ENCODE results near the gene MRNIP. TPM values are rescaled to one million over a fixed set of nuclear protein-coding genes. Genes with fewer than 3 reads are reported as not detected.

Gene MRNIP
- total RNA-seq, 1 experiment from 2014 or later = 33.6 TPM

- Histone ChIP-seq H4K20me1 (ENCODE audit: insufficient read depth, low read depth, low read length) (peaks cover 9% of the 10 kb centered on the region; the same call in 1 of the 2 replicates), H3K4me2 (ENCODE audit: low read depth, low read length, poor library complexity, severe bottlenecking) (no peak overlapping the region), H3K4me1 (ENCODE audit: low read length) (peaks cover 38% of the 10 kb centered on the region)
These were observed 57.9 kb downstream of the MRNIP start for GRCh38 chr5:179800696-179801201.

GRCh38 chr5:179800071-179800695, 58.4 kb downstream of the MRNIP start:
- Histone ChIP-seq H3K9me2 (replicated peaks; ENCODE audit: insufficient read depth, low read length) (no peaks in the 10 kb centered on the region), H3K4me1 (ENCODE audit: low read length) (peaks cover 39% of the 10 kb centered on the region), H3K36me3 (ENCODE audit: insufficient read depth, low read length) (no peaks in the 10 kb centered on the region), H3K4me3 (ENCODE audit: low read length) (no peak overlapping the region), H3K27me3 (ENCODE audit: low read length) (no peaks in the 10 kb centered on the region), H3K27ac (ENCODE audit: low read length) (no peak overlapping the region), H4K20me1 (ENCODE audit: insufficient read depth, low read depth, low read length) (peaks cover 9% of the 10 kb centered on the region; the same call in 1 of the 2 replicates), H3K9ac (ENCODE audit: low read length) (no peak overlapping the region), H3K9me3 (ENCODE audit: low read length) (no peaks in the 10 kb centered on the region), H3K4me2 (ENCODE audit: low read depth, low read length, poor library complexity, severe bottlenecking) (no peak overlapping the region), H3K79me2 (ENCODE audit: low read length) (peaks cover 5% of the 10 kb centered on the region), H2AFZ (ENCODE audit: low read length) (no peak overlapping the region)
- DNase-seq = no peak

More at GRCh38 chr5:179800696-179801201, 57.9 kb downstream of the MRNIP start:
- no peak overlapping the region for H3K4me3 ChIP-seq (ENCODE audit: low read length)
- no peak overlapping the region for H2AFZ ChIP-seq (ENCODE audit: low read length)
- DNase-seq = no peak
- H3K36me3 ChIP-seq (ENCODE audit: insufficient read depth, low read length) = no peaks in the 10 kb centered on the region
- no peaks in the 10 kb centered on the region for H3K9me2 ChIP-seq (replicated peaks; ENCODE audit: insufficient read depth, low read length)
- no peak overlapping the region for H3K9ac ChIP-seq (ENCODE audit: low read length)
- no peaks in the 10 kb centered on the region for H3K27me3 ChIP-seq (ENCODE audit: low read length)
- peaks cover 9% of the 10 kb centered on the region for H3K79me2 ChIP-seq (ENCODE audit: low read length)
- H3K27ac ChIP-seq (ENCODE audit: low read length) = no peak overlapping the region
- no peaks in the 10 kb centered on the region for H3K9me3 ChIP-seq (ENCODE audit: low read length)

- Histone ChIP-seq H3K27me3 (ENCODE audit: low read length) (no peaks in the 10 kb centered on the region), H2AFZ (ENCODE audit: low read length) (no peak overlapping the region), H3K4me3 (ENCODE audit: low read length) (no peak overlapping the region), H3K27ac (ENCODE audit: low read length) (no peak overlapping the region), H3K9me3 (ENCODE audit: low read length) (no peaks in the 10 kb centered on the region), H3K36me3 (ENCODE audit: insufficient read depth, low read length) (no peaks in the 10 kb centered on the region), H3K9me2 (replicated peaks; ENCODE audit: insufficient read depth, low read length) (no peaks in the 10 kb centered on the region), H3K79me2 (ENCODE audit: low read length) (no peaks in the 10 kb centered on the region), H3K4me2 (ENCODE audit: low read depth, low read length, poor library complexity, severe bottlenecking) (no peak overlapping the region), H3K9ac (ENCODE audit: low read length) (no peak overlapping the region), H4K20me1 (ENCODE audit: insufficient read depth, low read depth, low read length) (peaks cover 12% of the 10 kb centered on the region), H3K4me1 (ENCODE audit: low read length) (peaks cover 39% of the 10 kb centered on the region)
- DNase-seq = no peak
These were observed 59.0 kb downstream of the MRNIP start for GRCh38 chr5:179799644-179799973.

- no peak overlapping the region for H2AFZ ChIP-seq (ENCODE audit: low read length)
- H3K27me3 ChIP-seq (ENCODE audit: low read length) = no peaks in the 10 kb centered on the region
- no peak overlapping the region for H3K4me3 ChIP-seq (ENCODE audit: low read length)
- H3K36me3 ChIP-seq (ENCODE audit: insufficient read depth, low read length) = no peaks in the 10 kb centered on the region
- H3K4me2 ChIP-seq (ENCODE audit: low read depth, low read length, poor library complexity, severe bottlenecking) = no peak overlapping the region
- H3K79me2 ChIP-seq (ENCODE audit: low read length) = no peaks in the 10 kb centered on the region
- no peak overlapping the region for H3K9ac ChIP-seq (ENCODE audit: low read length)
- H3K9me2 ChIP-seq (replicated peaks; ENCODE audit: insufficient read depth, low read length) = no peaks in the 10 kb centered on the region
- no peak for DNase-seq
- H3K27ac ChIP-seq (ENCODE audit: low read length) = no peak overlapping the region
- peaks cover 39% of the 10 kb centered on the region for H3K4me1 ChIP-seq (ENCODE audit: low read length)
- peaks cover 11% of the 10 kb centered on the region for H4K20me1 ChIP-seq (ENCODE audit: insufficient read depth, low read depth, low read length)
- H3K9me3 ChIP-seq (ENCODE audit: low read length) = no peaks in the 10 kb centered on the region
These were observed 59.6 kb downstream of the MRNIP start for GRCh38 chr5:179798771-179799643.

- Histone ChIP-seq H3K4me1 (ENCODE audit: low read length) (peaks cover 39% of the 10 kb centered on the region), H3K9me2 (replicated peaks; ENCODE audit: insufficient read depth, low read length) (no peaks in the 10 kb centered on the region), H3K4me3 (ENCODE audit: low read length) (no peak overlapping the region), H2AFZ (ENCODE audit: low read length) (no peak overlapping the region), H3K9me3 (ENCODE audit: low read length) (no peaks in the 10 kb centered on the region), H3K36me3 (ENCODE audit: insufficient read depth, low read length) (no peaks in the 10 kb centered on the region), H3K27me3 (ENCODE audit: low read length) (no peaks in the 10 kb centered on the region), H3K79me2 (ENCODE audit: low read length) (no peaks in the 10 kb centered on the region), H3K9ac (ENCODE audit: low read length) (no peak overlapping the region), H3K27ac (ENCODE audit: low read length) (no peak overlapping the region), H3K4me2 (ENCODE audit: low read depth, low read length, poor library complexity, severe bottlenecking) (no peak overlapping the region), H4K20me1 (ENCODE audit: insufficient read depth, low read depth, low read length) (peaks cover 7% of the 10 kb centered on the region)
- DNase-seq = no peak
These were observed 60.4 kb downstream of the MRNIP start for GRCh38 chr5:179798144-179798770.

- no peak overlapping the region for H3K4me2 ChIP-seq (ENCODE audit: low read depth, low read length, poor library complexity, severe bottlenecking)
- no peaks in the 10 kb centered on the region for H3K79me2 ChIP-seq (ENCODE audit: low read length)
- peaks cover 11% of the 10 kb centered on the region for H4K20me1 ChIP-seq (ENCODE audit: insufficient read depth, low read depth, low read length)
- H3K27ac ChIP-seq (ENCODE audit: low read length) = no peak overlapping the region
- H3K36me3 ChIP-seq (ENCODE audit: insufficient read depth, low read length) = no peaks in the 10 kb centered on the region
- no peak overlapping the region for H3K4me3 ChIP-seq (ENCODE audit: low read length)
- H3K9me2 ChIP-seq (replicated peaks; ENCODE audit: insufficient read depth, low read length) = no peaks in the 10 kb centered on the region
- no peaks in the 10 kb centered on the region for H3K27me3 ChIP-seq (ENCODE audit: low read length)
- no peaks in the 10 kb centered on the region for H3K9me3 ChIP-seq (ENCODE audit: low read length)
- H3K4me1 ChIP-seq (ENCODE audit: low read length) = peaks cover 34% of the 10 kb centered on the region
- H2AFZ ChIP-seq (ENCODE audit: low read length) = no peak overlapping the region
- DNase-seq = no peak
- H3K9ac ChIP-seq (ENCODE audit: low read length) = no peak overlapping the region
These were observed 60.9 kb downstream of the MRNIP start for GRCh38 chr5:179797741-179798140.

GRCh38 chr5:179796877-179797608, 61.6 kb downstream of the MRNIP start:
- H4K20me1 ChIP-seq (ENCODE audit: insufficient read depth, low read depth, low read length) = peaks cover 11% of the 10 kb centered on the region
- DNase-seq = no peak
- H3K4me1 ChIP-seq (ENCODE audit: low read length) = peaks cover 34% of the 10 kb centered on the region
- H3K27ac ChIP-seq (ENCODE audit: low read length) = no peak overlapping the region
- H2AFZ ChIP-seq (ENCODE audit: low read length) = no peak overlapping the region
- H3K9me2 ChIP-seq (replicated peaks; ENCODE audit: insufficient read depth, low read length) = no peaks in the 10 kb centered on the region
- peak overlapping the region; percentile 71 for H3K4me3 ChIP-seq (ENCODE audit: low read length)
- H3K9me3 ChIP-seq (ENCODE audit: low read length) = no peaks in the 10 kb centered on the region
- no peaks in the 10 kb centered on the region for H3K79me2 ChIP-seq (ENCODE audit: low read length)
- peak overlapping the region; percentile 76 for H3K9ac ChIP-seq (ENCODE audit: low read length)
- peak overlapping the region; percentile 72 for H3K4me2 ChIP-seq (ENCODE audit: low read depth, low read length, poor library complexity, severe bottlenecking)
- H3K36me3 ChIP-seq (ENCODE audit: insufficient read depth, low read length) = no peaks in the 10 kb centered on the region
- H3K27me3 ChIP-seq (ENCODE audit: low read length) = no peaks in the 10 kb centered on the region
